ENCODE data around the gene SREBF1. TPM values are rescaled to one million over a fixed set of nuclear protein-coding genes. Genes with fewer than 3 reads are reported as not detected.

The SREBF1 gene
- total RNA-seq, 1 experiment from 2014 or later: 360 TPM

GRCh38 chr17:17819561-17819995, 17.2 kb downstream of the SREBF1 start:
- H3K36me3 ChIP-seq (ENCODE audit: low read depth): peaks cover 48% of the 10 kb centered on the region
- ChIA-PET POLR2A (ENCODE audit: unreplicated experiment) (no interaction called here), CTCF (interaction anchor here (1.6 kb wide), 1 partner anchor 21 kb away, joined by 6 read pairs; no protein-coding TSS in a partner anchor)
- no peaks in the 10 kb centered on the region for H3K9me2 ChIP-seq (ENCODE audit: insufficient read depth)
- H2AFZ ChIP-seq: no peak overlapping the region
- peaks cover 74% of the 10 kb centered on the region for H3F3A ChIP-seq (ENCODE audit: insufficient read depth, low read depth)
- no peak for TF ChIP-seq EZH2 (IDR thresholded peaks at IDR 0.05; ENCODE audit: low read depth)
- TF ChIP-seq CTCF (conservative IDR thresholded peaks at IDR 0.05): no peak
- peak overlapping the region; percentile 36; the same call in 1 of the 2 replicates for H3K4me3 ChIP-seq
- no TSS peak for BruUV-seq (replicated peaks)
- intact Hi-C loops (cut with micrococcal nuclease; ENCODE audit: unreplicated experiment): loop anchor here (1.0 kb wide), 1 partner anchor 21 kb away; no protein-coding TSS in a partner anchor
- H3K27me3 ChIP-seq (ENCODE audit: insufficient read depth, low read depth): no peaks in the 10 kb centered on the region
- peak overlapping the region; percentile 92 for H3K4me2 ChIP-seq
- DNase-seq: peak; percentile 93 to 95
- peaks cover 71% of the 10 kb centered on the region for H3K79me2 ChIP-seq (ENCODE audit: low read depth)
- H4K20me1 ChIP-seq (ENCODE audit: insufficient read depth): peaks cover 79% of the 10 kb centered on the region
- peak overlapping the region; percentile 45; the same call in 1 of the 2 replicates for H3K27ac ChIP-seq
- peaks cover 63% of the 10 kb centered on the region for H3K4me1 ChIP-seq (replicated peaks; ENCODE audit: insufficient read depth)
- H3K9me3 ChIP-seq (ENCODE audit: insufficient read depth, low read depth): no peaks in the 10 kb centered on the region

GRCh38 chr17:17819111-17819510, 17.7 kb downstream of the SREBF1 start:
- peak overlapping the region; percentile 13; the same call in 1 of the 2 replicates for H3K27ac ChIP-seq
- H3K36me3 ChIP-seq (ENCODE audit: low read depth): peaks cover 48% of the 10 kb centered on the region
- ChIA-PET POLR2A (ENCODE audit: unreplicated experiment) (no interaction called here), CTCF (no interaction called here)
- no peak for DNase-seq
- peak overlapping the region; percentile 92 for H3K4me2 ChIP-seq
- H3F3A ChIP-seq (ENCODE audit: insufficient read depth, low read depth): peaks cover 74% of the 10 kb centered on the region
- intact Hi-C loops (cut with micrococcal nuclease; ENCODE audit: unreplicated experiment): loop anchor here (1.0 kb wide), 1 partner anchor 21 kb away; no protein-coding TSS in a partner anchor
- no peaks in the 10 kb centered on the region for H3K9me3 ChIP-seq (ENCODE audit: insufficient read depth, low read depth)
- peaks cover 58% of the 10 kb centered on the region for H3K4me1 ChIP-seq (replicated peaks; ENCODE audit: insufficient read depth)
- H2AFZ ChIP-seq: no peak overlapping the region
- peaks cover 66% of the 10 kb centered on the region for H3K79me2 ChIP-seq (ENCODE audit: low read depth)
- H3K27me3 ChIP-seq (ENCODE audit: insufficient read depth, low read depth): no peaks in the 10 kb centered on the region
- BruUV-seq (replicated peaks): no TSS peak
- peaks cover 80% of the 10 kb centered on the region for H4K20me1 ChIP-seq (ENCODE audit: insufficient read depth)
- no peaks in the 10 kb centered on the region for H3K9me2 ChIP-seq (ENCODE audit: insufficient read depth)
- TF ChIP-seq CTCF (conservative IDR thresholded peaks at IDR 0.05) (no peak), EZH2 (IDR thresholded peaks at IDR 0.05; ENCODE audit: low read depth) (no peak)
- no peak overlapping the region for H3K4me3 ChIP-seq

- intact Hi-C loops (cut with micrococcal nuclease; ENCODE audit: unreplicated experiment): no loop called here
- POLR2A ChIA-PET (ENCODE audit: unreplicated experiment): interaction anchor here (0.5 to 0.7 kb wide), 3 partner anchors 12 to 1367 kb away, joined by 3 to 5 read pairs (median 4); no protein-coding TSS in a partner anchor
- Histone ChIP-seq H3K4me2 (no peak overlapping the region), H4K20me1 (ENCODE audit: insufficient read depth) (peaks cover 88% of the 10 kb centered on the region), H3K79me2 (ENCODE audit: low read depth) (peaks cover 60% of the 10 kb centered on the region), H3K27ac (no peak overlapping the region), H3K36me3 (ENCODE audit: low read depth) (peaks cover 47% of the 10 kb centered on the region), H3F3A (ENCODE audit: insufficient read depth, low read depth) (peaks cover 77% of the 10 kb centered on the region; the same call in 1 of the 2 replicates), H2AFZ (no peak overlapping the region), H3K9me2 (ENCODE audit: insufficient read depth) (no peaks in the 10 kb centered on the region), H3K4me3 (no peak overlapping the region), H3K27me3 (ENCODE audit: insufficient read depth, low read depth) (no peaks in the 10 kb centered on the region), H3K4me1 (replicated peaks; ENCODE audit: insufficient read depth) (peaks cover 51% of the 10 kb centered on the region), H3K9me3 (ENCODE audit: insufficient read depth, low read depth) (no peaks in the 10 kb centered on the region)
- DNase-seq: no peak
- CTCF ChIA-PET: no interaction called here
- BruUV-seq (replicated peaks): no TSS peak
- TF ChIP-seq EZH2 (IDR thresholded peaks at IDR 0.05; ENCODE audit: low read depth) (no peak), CTCF (conservative IDR thresholded peaks at IDR 0.05) (no peak)
These were observed 18.7 kb downstream of the SREBF1 start for GRCh38 chr17:17818088-17818526.
